CD4-positive, alpha-beta T cell treated with Interleukin-2 at 100 ng/mL for 4 hours (primary cell): Measurements from ENCODE around the gene TSG101.
A peak's percentile ranks its signal among the peaks of the same experiment; 100 is the strongest.

Experiments
- DNase-seq: peaks from one replicate; pipeline ENCODE4 v3.0.0-alpha.2; 2020; ENCODE audit warnings: low spot score

Gene TSG101

GRCh38 chr11:18526521-18527296 lies at the start of gene TSG101:
TSG101 (minus strand) TSS chr11:18526942; CDS start chr11:18526816, 126 bp downstream.
- DNase-seq, result peak; percentile 91

- no peak for DNase-seq
Observed at GRCh38 chr11:18575361-18575760, 48.6 kb upstream of the TSG101 start.

GRCh38 chr11:18567081-18567480 lies 40.3 kb upstream of the TSG101 start:
- no peak for DNase-seq

- DNase-seq, result no peak
Observed at GRCh38 chr11:18566406-18566805, 39.7 kb upstream of the TSG101 start.

- DNase-seq, result no peak
Observed at GRCh38 chr11:18564149-18564548, 37.4 kb upstream of the TSG101 start.

GRCh38 chr11:18563090-18563730 lies 36.5 kb upstream of the TSG101 start:
- DNase-seq, result no peak

GRCh38 chr11:18548001-18548400 lies 21.3 kb upstream of the TSG101 start:
- DNase-seq, result no peak

GRCh38 chr11:18540207-18541009 lies 13.7 kb upstream of the TSG101 start:
- peak; percentile 60 for DNase-seq

GRCh38 chr11:18536209-18536608 lies 9.5 kb upstream of the TSG101 start:
- no peak for DNase-seq

- DNase-seq, result no peak
Observed at GRCh38 chr11:18534245-18534644, 7.5 kb upstream of the TSG101 start.

GRCh38 chr11:18533365-18533764 lies 6.6 kb upstream of the TSG101 start:
- DNase-seq, result no peak

GRCh38 chr11:18527512-18527911 lies 770 bp upstream of the TSG101 start:
- peak; percentile 26 for DNase-seq

GRCh38 chr11:18526130-18526520 lies 617 bp downstream of the TSG101 start:
- DNase-seq, result no peak

- DNase-seq, result no peak
Observed at GRCh38 chr11:18524248-18524647, 2.5 kb downstream of the TSG101 start.

GRCh38 chr11:18523084-18523483 lies 3.7 kb downstream of the TSG101 start:
- DNase-seq, result no peak

- DNase-seq, result no peak
Observed at GRCh38 chr11:18522388-18522787, 4.4 kb downstream of the TSG101 start.

GRCh38 chr11:18521122-18521521 lies 5.6 kb downstream of the TSG101 start:
- DNase-seq, result no peak

GRCh38 chr11:18502352-18502751 lies 24.4 kb downstream of the TSG101 start:
- DNase-seq, result no peak

GRCh38 chr11:18501629-18502028 lies 25.1 kb downstream of the TSG101 start:
- no peak for DNase-seq

- no peak for DNase-seq
Observed at GRCh38 chr11:18498039-18498438, 28.7 kb downstream of the TSG101 start.

GRCh38 chr11:18495703-18496102 lies 31.0 kb downstream of the TSG101 start:
- no peak for DNase-seq

- DNase-seq, result no peak
Observed at GRCh38 chr11:18495271-18495670, 31.5 kb downstream of the TSG101 start.

GRCh38 chr11:18493310-18493709 lies 33.4 kb downstream of the TSG101 start:
- no peak for DNase-seq
